K562 (cell line): ENCODE measurements around the gene PITPNM1. TPM values are rescaled to one million over a fixed set of nuclear protein-coding genes. Genes with fewer than 3 reads are reported as not detected.

Experiments
- BCOR ChIP-seq: fragments of 450-650 bp; IDR thresholded peaks from 2 replicates; pipeline ENCODE4 v1.6.1; 2016
- CHD4 ChIP-seq: fragments of 200-600 bp; sonication (generic); IDR thresholded peaks from 3 replicates; pipeline ENCODE4 v1.6.1; 2012; ENCODE audit warnings: low read depth, mild to moderate bottlenecking, mixed read lengths, low read length, inconsistent platforms; ENCODE audit not compliant: insufficient read depth, insufficient replicate concordance, poor library complexity, severe bottlenecking
- FOXA1 ChIP-seq: fragments of 450-650 bp; IDR thresholded peaks from 2 replicates; pipeline ENCODE4 v1.6.1; 2016; ENCODE audit warnings: mild to moderate bottlenecking, borderline replicate concordance
- MTA1 ChIP-seq: fragments of 450-650 bp; IDR thresholded peaks from 2 replicates; pipeline ENCODE4 v1.6.1; 2017; ENCODE audit warnings: borderline replicate concordance
- NFE2 ChIP-seq: IDR thresholded peaks from 2 replicates; pipeline ENCODE4 v1.6.1; 2014; ENCODE audit warnings: antibody characterized with exemption, low read depth
- NFRKB ChIP-seq: fragments of 450-650 bp; IDR thresholded peaks from 2 replicates; pipeline ENCODE4 v1.6.1; 2016; ENCODE audit warnings: low read depth
- POLR3G ChIP-seq: IDR thresholded peaks from 2 replicates; pipeline ENCODE4 v1.6.1; 2011; ENCODE audit not compliant: insufficient read length, insufficient replicate concordance; ENCODE audit errors: extremely low read depth
- SAP30 ChIP-seq: fragments of 200-600 bp; sonication (generic); IDR thresholded peaks from 2 replicates; pipeline ENCODE4 v1.6.1; 2012; ENCODE audit warnings: borderline replicate concordance, low read depth, mild to moderate bottlenecking, moderate library complexity, low read length, control low read depth, inconsistent platforms; ENCODE audit not compliant: insufficient read depth, poor library complexity, severe bottlenecking
- SNIP1 ChIP-seq: fragments of 450-650 bp; IDR thresholded peaks from 2 replicates; pipeline ENCODE4 v1.7.1; 2017; ENCODE audit warnings: low read depth, mild to moderate bottlenecking
- SREBF2 ChIP-seq: sonication (generic); formaldehyde crosslinking; IDR thresholded peaks from 2 replicates; pipeline ENCODE4 v1.4.0; 2020; ENCODE audit warnings: mild to moderate bottlenecking, missing genetic modification reagents
- ZFX ChIP-seq: sonication (generic); formaldehyde crosslinking; IDR thresholded peaks from 2 replicates; pipeline ENCODE4 v1.8.0; 2022; ENCODE audit warnings: mild to moderate bottlenecking, missing genetic modification reagents, moderate library complexity
- ZNF165 ChIP-seq: fragments of 250-450 bp; sonication (Bioruptor Pico); IDR thresholded peaks from 2 replicates; pipeline ENCODE4 v1.4.0; 2020; ENCODE audit warnings: borderline replicate concordance
- ZNF184 ChIP-seq: sonication (generic); formaldehyde crosslinking; IDR thresholded peaks from 2 replicates; pipeline ENCODE4 v1.5.0; 2020; ENCODE audit warnings: missing genetic modification reagents
- ZNF224 ChIP-seq: sonication (generic); formaldehyde crosslinking; IDR thresholded peaks from 2 replicates; pipeline ENCODE4 v1.8.0; 2022; ENCODE audit warnings: mild to moderate bottlenecking, missing genetic modification reagents
- ZNF239 ChIP-seq: fragments of 250-450 bp; sonication (Bioruptor Pico); IDR thresholded peaks from 2 replicates; pipeline ENCODE4 v1.4.0; 2020; ENCODE audit warnings: mild to moderate bottlenecking
- ZNF354B ChIP-seq: fragments of 250-450 bp; sonication (Bioruptor Pico); IDR thresholded peaks from 2 replicates; pipeline ENCODE4 v1.4.0; 2020
- ZNF583 ChIP-seq: fragments of 250-450 bp; sonication (Bioruptor Pico); IDR thresholded peaks from 2 replicates; pipeline ENCODE4 v1.4.0; 2020
- polyA plus RNA-seq, 8 experiments: library from polyadenylated mRNA; depleted of rRNA in 4 of 8; stranded (reverse) in 5 of 8; unstranded in 3 of 8; fragments of >200 nt; fragmentation: Nextera tagmentation in 2 of 8; fragmentation: Illumina TruSeq in 1 of 8; extraction: Ambion mirVana in 2 of 8; extraction: Trizol in 1 of 8; gene quantifications; 2 replicates each; pipeline versions ENCODE4 v1.2.1 to v1.2.3, GENCODE V29; 2011 to 2014; ENCODE audit warnings: inconsistent platforms in 1 of 8, missing spikeins in 1 of 8
- total RNA-seq, 7 experiments: library from RNA; depleted of rRNA in 6 of 7; stranded (reverse); fragments of >200 nt in 6 of 7; fragmentation: Illumina TruSeq in 2 of 7; extraction: Trizol in 2 of 7; gene quantifications; 2 replicates each; pipeline versions ENCODE4 v1.2.1 to v1.2.3, GENCODE V29; 2011 to 2021; ENCODE audit warnings: low replicate concordance in 1 of 7
- TF ChIP-seq, protein P1 (sequence below): fragments of 250-450 bp; sonication (Bioruptor Pico); IDR thresholded peaks from 2 replicates; pipeline ENCODE4 v1.5.1; 2021; ENCODE audit warnings: mild to moderate bottlenecking
- TF ChIP-seq, protein P2 (sequence below): IDR thresholded peaks from 2 replicates; pipeline ENCODE4 v1.6.1; 2016; ENCODE audit warnings: missing genetic modification characterization, missing compliant biosample characterization
- TF ChIP-seq, protein P3 (sequence below): fragments of 250-450 bp; sonication (Bioruptor Pico); IDR thresholded peaks from 2 replicates; pipeline ENCODE4 v1.4.0; 2020; ENCODE audit warnings: mild to moderate bottlenecking, moderate library complexity, borderline replicate concordance
- TF ChIP-seq, protein P4 (sequence below), 2 experiments: fragments of 200-800 bp in 1 of 2; sonication (Bioruptor generic) in 1 of 2; sonication (generic) in 1 of 2; formaldehyde crosslinking in 1 of 2; IDR thresholded peaks in 1 of 2; conservative IDR thresholded peaks in 1 of 2; 2 replicates each; pipeline versions ENCODE4 v1.5.0 to v1.6.1; 2016 to 2020; ENCODE audit warnings: missing compliant biosample characterization in 1 of 2, missing genetic modification characterization in 1 of 2, missing genetic modification reagents in 1 of 2

Gene PITPNM1
- total and polyA plus RNA-seq, 9 of the 15 experiments (the other 6 are each of a cell fraction or from before 2014, with no cell fraction given), result 0.11 to 53.7 (median 16.0) TPM

DNA sequence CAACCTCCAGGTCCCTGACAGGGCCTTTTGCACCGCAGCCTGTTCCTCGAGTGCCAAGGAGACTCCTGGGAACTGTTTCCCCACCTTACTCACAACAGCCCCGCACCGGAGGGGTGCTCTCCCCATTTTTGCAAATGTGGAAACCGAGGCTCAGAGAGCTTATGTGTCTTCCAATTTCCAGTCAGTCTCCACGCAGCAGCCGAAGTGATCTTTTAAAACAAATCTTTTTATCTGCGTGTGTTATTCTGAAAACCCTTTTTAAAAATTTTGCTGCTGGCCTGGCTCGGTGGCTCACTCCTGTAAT is 35.7 kb downstream of the PITPNM1 start (continued):
- TF ChIP-seq, protein P1, sequence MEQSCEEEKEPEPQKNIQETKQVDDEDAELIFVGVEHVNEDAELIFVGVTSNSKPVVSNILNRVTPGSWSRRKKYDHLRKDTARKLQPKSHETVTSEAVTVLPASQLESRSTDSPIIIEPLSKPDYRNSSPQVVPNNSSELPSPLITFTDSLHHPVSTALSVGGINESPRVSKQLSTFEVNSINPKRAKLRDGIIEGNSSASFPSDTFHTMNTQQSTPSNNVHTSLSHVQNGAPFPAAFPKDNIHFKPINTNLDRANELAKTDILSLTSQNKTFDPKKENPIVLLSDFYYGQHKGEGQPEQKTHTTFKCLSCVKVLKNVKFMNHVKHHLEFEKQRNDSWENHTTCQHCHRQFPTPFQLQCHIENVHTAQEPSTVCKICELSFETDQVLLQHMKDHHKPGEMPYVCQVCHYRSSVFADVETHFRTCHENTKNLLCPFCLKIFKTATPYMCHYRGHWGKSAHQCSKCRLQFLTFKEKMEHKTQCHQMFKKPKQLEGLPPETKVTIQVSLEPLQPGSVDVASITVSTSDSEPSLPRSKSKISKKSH (CRISPR knock-in tag), result no peak
- no peak for TF ChIP-seq SREBF2
- TF ChIP-seq ZNF184 (CRISPR knock-in tag), result no peak
- no peak for TF ChIP-seq ZNF224 (CRISPR knock-in tag)
- TF ChIP-seq ZNF165 (CRISPR knock-in tag), result no peak
- peak; percentile 86; the same call in 1 of the 2 replicates for TF ChIP-seq ZFX (CRISPR knock-in tag)
- 0 out of 2 replicates have a peak, but pooled peaks have one; percentile 8 for TF ChIP-seq BCOR
- TF ChIP-seq, protein P2, sequence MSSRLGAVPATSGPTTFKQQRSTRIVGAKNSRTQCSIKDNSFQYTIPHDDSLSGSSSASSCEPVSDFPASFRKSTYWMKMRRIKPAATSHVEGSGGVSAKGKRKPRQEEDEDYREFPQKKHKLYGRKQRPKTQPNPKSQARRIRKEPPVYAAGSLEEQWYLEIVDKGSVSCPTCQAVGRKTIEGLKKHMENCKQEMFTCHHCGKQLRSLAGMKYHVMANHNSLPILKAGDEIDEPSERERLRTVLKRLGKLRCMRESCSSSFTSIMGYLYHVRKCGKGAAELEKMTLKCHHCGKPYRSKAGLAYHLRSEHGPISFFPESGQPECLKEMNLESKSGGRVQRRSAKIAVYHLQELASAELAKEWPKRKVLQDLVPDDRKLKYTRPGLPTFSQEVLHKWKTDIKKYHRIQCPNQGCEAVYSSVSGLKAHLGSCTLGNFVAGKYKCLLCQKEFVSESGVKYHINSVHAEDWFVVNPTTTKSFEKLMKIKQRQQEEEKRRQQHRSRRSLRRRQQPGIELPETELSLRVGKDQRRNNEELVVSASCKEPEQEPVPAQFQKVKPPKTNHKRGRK (tag), result no peak
- peak; percentile 38; the same call in 1 of the 2 replicates for TF ChIP-seq ZNF239 (CRISPR knock-in tag)
- TF ChIP-seq, protein P3, sequence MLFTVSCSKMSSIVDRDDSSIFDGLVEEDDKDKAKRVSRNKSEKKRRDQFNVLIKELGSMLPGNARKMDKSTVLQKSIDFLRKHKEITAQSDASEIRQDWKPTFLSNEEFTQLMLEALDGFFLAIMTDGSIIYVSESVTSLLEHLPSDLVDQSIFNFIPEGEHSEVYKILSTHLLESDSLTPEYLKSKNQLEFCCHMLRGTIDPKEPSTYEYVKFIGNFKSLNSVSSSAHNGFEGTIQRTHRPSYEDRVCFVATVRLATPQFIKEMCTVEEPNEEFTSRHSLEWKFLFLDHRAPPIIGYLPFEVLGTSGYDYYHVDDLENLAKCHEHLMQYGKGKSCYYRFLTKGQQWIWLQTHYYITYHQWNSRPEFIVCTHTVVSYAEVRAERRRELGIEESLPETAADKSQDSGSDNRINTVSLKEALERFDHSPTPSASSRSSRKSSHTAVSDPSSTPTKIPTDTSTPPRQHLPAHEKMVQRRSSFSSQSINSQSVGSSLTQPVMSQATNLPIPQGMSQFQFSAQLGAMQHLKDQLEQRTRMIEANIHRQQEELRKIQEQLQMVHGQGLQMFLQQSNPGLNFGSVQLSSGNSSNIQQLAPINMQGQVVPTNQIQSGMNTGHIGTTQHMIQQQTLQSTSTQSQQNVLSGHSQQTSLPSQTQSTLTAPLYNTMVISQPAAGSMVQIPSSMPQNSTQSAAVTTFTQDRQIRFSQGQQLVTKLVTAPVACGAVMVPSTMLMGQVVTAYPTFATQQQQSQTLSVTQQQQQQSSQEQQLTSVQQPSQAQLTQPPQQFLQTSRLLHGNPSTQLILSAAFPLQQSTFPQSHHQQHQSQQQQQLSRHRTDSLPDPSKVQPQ (CRISPR knock-in tag), result no peak
- TF ChIP-seq POLR3G, result no peak
- TF ChIP-seq MTA1, result peak; percentile 58; the same call in 1 of the 2 replicates
- TF ChIP-seq NFE2, result no peak
- no peak for TF ChIP-seq SNIP1
- TF ChIP-seq SAP30, result no peak
- TF ChIP-seq ZNF354B (CRISPR knock-in tag), result no peak
- no peak for TF ChIP-seq CHD4
- no peak; the same call in 1 of the 2 replicates for TF ChIP-seq ZNF583 (CRISPR knock-in tag)
- no peak for TF ChIP-seq FOXA1
- TF ChIP-seq NFRKB, result peak; percentile 55; the same call in 1 of the 2 replicates
- TF ChIP-seq, protein P4, sequence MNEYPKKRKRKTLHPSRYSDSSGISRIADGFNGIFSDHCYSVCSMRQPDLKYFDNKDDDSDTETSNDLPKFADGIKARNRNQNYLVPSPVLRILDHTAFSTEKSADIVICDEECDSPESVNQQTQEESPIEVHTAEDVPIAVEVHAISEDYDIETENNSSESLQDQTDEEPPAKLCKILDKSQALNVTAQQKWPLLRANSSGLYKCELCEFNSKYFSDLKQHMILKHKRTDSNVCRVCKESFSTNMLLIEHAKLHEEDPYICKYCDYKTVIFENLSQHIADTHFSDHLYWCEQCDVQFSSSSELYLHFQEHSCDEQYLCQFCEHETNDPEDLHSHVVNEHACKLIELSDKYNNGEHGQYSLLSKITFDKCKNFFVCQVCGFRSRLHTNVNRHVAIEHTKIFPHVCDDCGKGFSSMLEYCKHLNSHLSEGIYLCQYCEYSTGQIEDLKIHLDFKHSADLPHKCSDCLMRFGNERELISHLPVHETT (CRISPR knock-in tag; conservative IDR thresholded peaks at IDR 0.05 in 1 of 2, IDR thresholded peaks at IDR 0.05 in 1 of 2), result no peak
